Epithelial cell of prostate (primary cell): ENCODE data around the gene CYP39A1.

Experiments used
- DNase-seq: peaks from one replicate; pipeline ENCODE4 v3.0.0-alpha.2; 2011; ENCODE audit warnings: low read depth, low spot score
- H3K27ac ChIP-seq: fragments of 450-650 bp; 2 replicates; pipeline ENCODE4 v1.5.1; 2017; ENCODE audit warnings: mild to moderate bottlenecking

Gene CYP39A1

GRCh38 chr6:46526607-46527006 lies 126.0 kb downstream of the CYP39A1 start:
- no peak for DNase-seq

DNA sequence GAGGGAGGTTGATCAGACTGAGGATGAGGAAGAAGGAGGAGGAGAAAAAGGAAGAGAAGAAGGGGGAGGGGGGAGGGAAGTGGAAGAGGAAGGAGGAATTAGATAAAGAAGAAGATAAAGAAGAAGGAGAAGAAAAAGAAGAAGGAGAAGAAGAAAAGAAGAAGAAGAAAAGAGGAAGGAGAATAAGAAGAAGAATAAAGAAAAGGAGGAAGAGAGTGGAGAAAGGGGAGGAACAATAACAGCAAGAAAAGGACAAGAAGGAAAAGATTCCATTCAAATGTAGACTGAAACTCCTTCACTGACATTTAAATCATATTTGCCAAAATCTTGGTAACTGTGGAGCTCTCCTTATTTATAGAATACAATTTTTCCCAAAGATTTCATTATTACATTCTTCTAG lies 127.0 kb downstream of the CYP39A1 start:
- no peak overlapping the region for H3K27ac ChIP-seq
- no peak for DNase-seq

More at GRCh38 chr6:46526607-46527006, 126.0 kb downstream of the CYP39A1 start:
- no peak overlapping the region for H3K27ac ChIP-seq

GRCh38 chr6:46521464-46521971 lies 131.1 kb downstream of the CYP39A1 start:
- no peak for DNase-seq
- H3K27ac ChIP-seq, result no peak overlapping the region

DNA sequence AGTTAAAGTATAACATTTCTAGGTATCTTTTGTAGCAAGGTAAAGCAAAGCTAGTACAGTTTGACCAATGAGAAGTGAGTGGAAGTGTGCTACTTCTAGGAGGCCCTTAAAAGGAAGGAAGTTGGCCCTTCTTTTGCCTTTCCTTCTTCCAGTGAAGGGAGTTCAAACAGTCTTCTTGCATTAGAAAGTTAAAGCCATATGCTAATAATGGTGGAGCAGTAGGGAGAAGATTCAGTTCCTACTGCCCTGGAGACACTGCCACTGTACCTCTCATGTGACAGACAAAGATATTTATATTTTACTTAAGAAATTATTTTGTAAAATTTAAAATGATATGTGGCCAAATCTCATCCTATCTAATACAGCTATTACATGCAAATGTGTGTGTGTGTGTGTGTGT lies 135.4 kb downstream of the CYP39A1 start:
- DNase-seq, result no peak
- no peak overlapping the region for H3K27ac ChIP-seq

GRCh38 chr6:46513533-46513932 lies 139.1 kb downstream of the CYP39A1 start:
- no peak for DNase-seq
- no peak overlapping the region for H3K27ac ChIP-seq

GRCh38 chr6:46511320-46511719 lies 141.3 kb downstream of the CYP39A1 start:
- no peak for DNase-seq

GRCh38 chr6:46510651-46511050 lies 142.0 kb downstream of the CYP39A1 start:
- DNase-seq, result no peak
- no peak overlapping the region for H3K27ac ChIP-seq

More at GRCh38 chr6:46511320-46511719, 141.3 kb downstream of the CYP39A1 start:
- no peak overlapping the region for H3K27ac ChIP-seq

DNA sequence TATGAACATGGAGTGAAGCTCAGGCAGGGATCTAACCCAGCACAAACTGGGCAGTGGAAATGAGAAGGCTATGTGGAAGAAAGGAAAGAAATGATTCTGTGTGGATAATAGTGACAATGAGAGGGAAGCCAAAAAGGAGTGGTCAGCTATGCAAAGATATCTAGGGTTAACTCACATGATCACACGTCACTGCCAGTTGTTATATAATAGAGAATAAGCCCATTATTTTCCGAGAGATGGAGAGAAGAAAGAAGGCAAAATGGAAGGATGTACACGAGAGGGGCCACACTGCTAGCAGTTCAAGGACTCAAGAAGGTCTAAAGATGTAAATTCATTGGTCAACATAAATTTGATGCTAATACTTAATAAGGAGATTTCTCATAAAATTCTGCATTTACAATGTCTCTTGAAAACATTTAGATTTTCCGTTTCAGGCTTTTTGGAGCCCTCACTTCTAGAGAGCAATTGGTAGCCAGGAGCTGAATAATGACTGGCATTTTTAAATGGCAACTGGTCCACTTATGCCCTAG lies 142.6 kb downstream of the CYP39A1 start:
- H3K27ac ChIP-seq, result no peak overlapping the region
- DNase-seq, result no peak

- DNase-seq, result no peak
- no peak overlapping the region for H3K27ac ChIP-seq
These were observed 143.6 kb downstream of the CYP39A1 start for GRCh38 chr6:46509063-46509462.

GRCh38 chr6:46507426-46507825 lies 145.2 kb downstream of the CYP39A1 start:
- no peak for DNase-seq
- no peak overlapping the region for H3K27ac ChIP-seq

DNA sequence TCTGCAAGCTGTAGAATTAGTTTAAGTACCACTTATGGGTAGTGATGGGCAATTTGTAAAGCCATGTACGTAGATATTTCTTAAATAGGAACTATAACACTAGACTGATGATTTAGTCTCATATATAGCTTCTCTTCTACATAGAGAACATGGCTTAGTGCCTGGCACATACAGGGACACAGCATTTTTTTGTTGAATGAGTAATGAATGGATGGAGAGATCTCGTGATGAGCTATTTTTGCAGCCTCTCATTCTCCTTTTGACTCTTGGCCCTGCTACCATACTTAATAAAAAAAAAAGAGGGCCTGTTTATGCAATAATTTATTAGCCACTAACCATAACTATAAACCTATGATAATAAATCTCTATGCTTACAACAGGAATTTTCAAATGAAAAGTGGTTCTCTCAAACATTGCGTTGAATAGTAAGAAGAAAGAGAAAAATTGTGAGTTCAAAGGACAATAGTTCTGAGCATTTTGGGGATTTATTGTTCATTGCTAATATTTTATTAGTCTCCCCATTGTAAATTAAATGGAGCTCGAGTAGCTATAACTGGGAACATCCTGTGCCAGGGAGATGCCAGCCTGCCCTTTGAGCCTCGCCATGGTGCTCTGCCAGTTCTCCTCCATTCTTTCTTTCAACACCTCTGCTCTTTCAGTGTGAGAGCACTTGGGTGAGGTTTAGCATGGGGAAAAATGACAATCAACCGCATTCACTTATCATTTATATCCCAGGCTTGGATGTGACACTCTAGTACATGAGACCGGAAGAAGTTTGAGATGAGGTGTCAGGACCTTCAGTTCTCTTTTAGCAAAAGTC lies 146.7 kb downstream of the CYP39A1 start:
- DNase-seq, result no peak
- H3K27ac ChIP-seq, result no peak overlapping the region

GRCh38 chr6:46504242-46504641 lies 148.4 kb downstream of the CYP39A1 start:
- no peak for DNase-seq
- H3K27ac ChIP-seq, result no peak overlapping the region

- H3K27ac ChIP-seq, result no peak overlapping the region
- DNase-seq, result no peak
These were observed 150.0 kb downstream of the CYP39A1 start for GRCh38 chr6:46502486-46503119.

GRCh38 chr6:46501136-46502089 lies 151.2 kb downstream of the CYP39A1 start:
- DNase-seq, result no peak
- H3K27ac ChIP-seq, result no peak overlapping the region

DNA sequence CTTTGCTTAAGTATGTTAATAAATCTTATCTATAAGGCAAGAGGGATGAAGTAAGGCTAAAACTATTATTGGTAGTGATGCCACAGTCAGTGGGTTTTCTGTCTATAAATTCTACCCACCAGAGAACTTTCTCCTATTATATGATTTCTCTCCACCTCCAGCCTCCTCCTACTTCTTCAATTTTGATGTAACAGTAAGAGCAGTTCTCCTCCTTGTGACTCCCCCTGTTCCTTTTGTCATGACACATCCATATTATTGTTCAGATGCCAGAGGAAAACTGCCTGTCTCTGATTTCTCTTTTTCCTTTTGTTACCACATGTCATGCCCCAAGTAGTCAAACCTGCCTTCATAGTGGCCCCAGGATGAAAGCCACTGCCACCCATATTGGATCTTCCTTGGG lies 152.2 kb downstream of the CYP39A1 start:
- no peak overlapping the region for H3K27ac ChIP-seq
- DNase-seq, result no peak
